GM19023 (cell line): ENCODE measurements around the gene KIAA1755.

Experiments used
- ATAC-seq: cut with Tn5 transposase; IDR thresholded peaks from one replicate; pipeline ENCODE4 v1.9.1; 2021; ENCODE audit warnings: mild to moderate bottlenecking, moderate library complexity; ENCODE audit not compliant: unreplicated experiment

The KIAA1755 gene

GRCh38 chr20:38169636-38170193, 90.8 kb downstream of the KIAA1755 start:
- ATAC-seq: no peak

GRCh38 chr20:38168791-38169589, 91.5 kb downstream of the KIAA1755 start:
- ATAC-seq: no peak

GRCh38 chr20:38167851-38168760, 92.4 kb downstream of the KIAA1755 start:
- no peak for ATAC-seq

GRCh38 chr20:38167328-38167850, 93.1 kb downstream of the KIAA1755 start:
- ATAC-seq: no peak

GRCh38 chr20:38166703-38167233, 93.8 kb downstream of the KIAA1755 start:
- ATAC-seq: no peak

GRCh38 chr20:38165966-38166702, 94.4 kb downstream of the KIAA1755 start:
- no peak for ATAC-seq

- ATAC-seq: peak; percentile 89
These were observed 95.2 kb downstream of the KIAA1755 start, which contains the start of gene TGM2 for GRCh38 chr20:38165089-38165965. TSS of gene TGM2 (minus strand) at chr20:38165270. CDS start at chr20:38165198, 72 bp downstream.

- no peak for ATAC-seq
These were observed 95.9 kb downstream of the KIAA1755 start for GRCh38 chr20:38164624-38165088.

GRCh38 chr20:38164069-38164468, 96.5 kb downstream of the KIAA1755 start:
- no peak for ATAC-seq

GRCh38 chr20:38162878-38163875, 97.4 kb downstream of the KIAA1755 start:
- ATAC-seq: no peak

GRCh38 chr20:38162149-38162548, 98.4 kb downstream of the KIAA1755 start:
- ATAC-seq: no peak

GRCh38 chr20:38161412-38161774, 99.1 kb downstream of the KIAA1755 start:
- ATAC-seq: no peak
